ENCODE results near the gene TARS1. TPM values are rescaled to one million over a fixed set of nuclear protein-coding genes. Genes with fewer than 3 reads are reported as not detected.
"Not testable (repeated sequence)": the region's sequence is repeated elsewhere in the genome, so short reads cannot be mapped to it uniquely, and the experiment has no call there.

The TARS1 gene
- total and polyA plus RNA-seq, 10 of the 15 experiments (the other 5 are each of a cell fraction or from before 2014, with no cell fraction given): 163 to 350 (median 228) TPM

DNA sequence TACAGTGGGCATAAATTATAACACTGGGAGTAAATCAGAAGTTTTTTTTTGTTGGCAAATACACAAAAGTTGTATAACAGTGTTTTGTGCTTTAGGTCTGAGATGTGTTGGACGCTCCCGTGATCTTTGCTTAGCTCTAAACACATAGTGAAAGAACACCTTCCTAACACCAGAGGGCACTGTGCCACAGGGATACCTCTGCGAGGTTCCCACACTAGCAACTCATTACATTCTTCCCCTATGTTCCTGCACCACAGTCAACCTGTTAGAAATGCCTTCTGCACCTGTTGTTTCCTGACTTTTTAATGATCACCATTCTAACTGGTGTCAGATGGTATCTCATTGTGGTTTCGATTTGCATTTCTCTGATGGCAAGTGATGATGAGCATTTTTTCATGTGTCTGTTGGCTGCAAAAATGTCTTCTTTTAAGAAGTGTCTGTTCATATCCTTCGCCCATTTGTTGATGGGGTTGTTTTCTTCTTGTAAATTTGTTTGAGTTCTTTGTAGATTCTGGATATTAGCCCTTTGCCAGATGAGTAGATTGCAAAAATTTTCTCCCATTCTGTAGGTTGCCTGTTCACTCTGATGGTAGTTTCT, 4.8 kb upstream of the TARS1 start:
- peak; percentile 92 for TF ChIP-seq SMC3 (IDR thresholded peaks at IDR 0.05; ENCODE audit: borderline replicate concordance, low read length)
- TF ChIP-seq, protein P1, sequence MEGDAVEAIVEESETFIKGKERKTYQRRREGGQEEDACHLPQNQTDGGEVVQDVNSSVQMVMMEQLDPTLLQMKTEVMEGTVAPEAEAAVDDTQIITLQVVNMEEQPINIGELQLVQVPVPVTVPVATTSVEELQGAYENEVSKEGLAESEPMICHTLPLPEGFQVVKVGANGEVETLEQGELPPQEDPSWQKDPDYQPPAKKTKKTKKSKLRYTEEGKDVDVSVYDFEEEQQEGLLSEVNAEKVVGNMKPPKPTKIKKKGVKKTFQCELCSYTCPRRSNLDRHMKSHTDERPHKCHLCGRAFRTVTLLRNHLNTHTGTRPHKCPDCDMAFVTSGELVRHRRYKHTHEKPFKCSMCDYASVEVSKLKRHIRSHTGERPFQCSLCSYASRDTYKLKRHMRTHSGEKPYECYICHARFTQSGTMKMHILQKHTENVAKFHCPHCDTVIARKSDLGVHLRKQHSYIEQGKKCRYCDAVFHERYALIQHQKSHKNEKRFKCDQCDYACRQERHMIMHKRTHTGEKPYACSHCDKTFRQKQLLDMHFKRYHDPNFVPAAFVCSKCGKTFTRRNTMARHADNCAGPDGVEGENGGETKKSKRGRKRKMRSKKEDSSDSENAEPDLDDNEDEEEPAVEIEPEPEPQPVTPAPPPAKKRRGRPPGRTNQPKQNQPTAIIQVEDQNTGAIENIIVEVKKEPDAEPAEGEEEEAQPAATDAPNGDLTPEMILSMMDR (IDR thresholded peaks at IDR 0.05 in 2 of 3, conservative IDR thresholded peaks at IDR 0.05 in 1 of 3; ENCODE audit: control insufficient read depth in 2 of 3, extremely low read depth in 1 of 3, insufficient read depth in 1 of 3, low read depth in 3 of 3, low read length in 3 of 3): peak; percentile 74 to 91 (median 74)
- 0 out of 2 replicates have a peak, but pooled peaks have one; percentile 48 for TF ChIP-seq HDGF (IDR thresholded peaks at IDR 0.05)
- peak; percentile 94 for TF ChIP-seq RAD21 (IDR thresholded peaks at IDR 0.05; ENCODE audit: insufficient read depth, low read depth, low read length)
- TF ChIP-seq, protein P2, sequence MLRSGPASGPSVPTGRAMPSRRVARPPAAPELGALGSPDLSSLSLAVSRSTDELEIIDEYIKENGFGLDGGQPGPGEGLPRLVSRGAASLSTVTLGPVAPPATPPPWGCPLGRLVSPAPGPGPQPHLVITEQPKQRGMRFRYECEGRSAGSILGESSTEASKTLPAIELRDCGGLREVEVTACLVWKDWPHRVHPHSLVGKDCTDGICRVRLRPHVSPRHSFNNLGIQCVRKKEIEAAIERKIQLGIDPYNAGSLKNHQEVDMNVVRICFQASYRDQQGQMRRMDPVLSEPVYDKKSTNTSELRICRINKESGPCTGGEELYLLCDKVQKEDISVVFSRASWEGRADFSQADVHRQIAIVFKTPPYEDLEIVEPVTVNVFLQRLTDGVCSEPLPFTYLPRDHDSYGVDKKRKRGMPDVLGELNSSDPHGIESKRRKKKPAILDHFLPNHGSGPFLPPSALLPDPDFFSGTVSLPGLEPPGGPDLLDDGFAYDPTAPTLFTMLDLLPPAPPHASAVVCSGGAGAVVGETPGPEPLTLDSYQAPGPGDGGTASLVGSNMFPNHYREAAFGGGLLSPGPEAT (IDR thresholded peaks at IDR 0.05; ENCODE audit: low read depth): peak; percentile 37; the same call in 1 of the 2 replicates
- TF ChIP-seq BHLHE40 (IDR thresholded peaks at IDR 0.05; ENCODE audit: borderline replicate concordance in 1 of 2, low read depth in 2 of 2, low read length in 1 of 2): peak in 1 of 2 experiments; percentile 20; a peak in 2 of 4 replicates
- TF ChIP-seq, protein P3, sequence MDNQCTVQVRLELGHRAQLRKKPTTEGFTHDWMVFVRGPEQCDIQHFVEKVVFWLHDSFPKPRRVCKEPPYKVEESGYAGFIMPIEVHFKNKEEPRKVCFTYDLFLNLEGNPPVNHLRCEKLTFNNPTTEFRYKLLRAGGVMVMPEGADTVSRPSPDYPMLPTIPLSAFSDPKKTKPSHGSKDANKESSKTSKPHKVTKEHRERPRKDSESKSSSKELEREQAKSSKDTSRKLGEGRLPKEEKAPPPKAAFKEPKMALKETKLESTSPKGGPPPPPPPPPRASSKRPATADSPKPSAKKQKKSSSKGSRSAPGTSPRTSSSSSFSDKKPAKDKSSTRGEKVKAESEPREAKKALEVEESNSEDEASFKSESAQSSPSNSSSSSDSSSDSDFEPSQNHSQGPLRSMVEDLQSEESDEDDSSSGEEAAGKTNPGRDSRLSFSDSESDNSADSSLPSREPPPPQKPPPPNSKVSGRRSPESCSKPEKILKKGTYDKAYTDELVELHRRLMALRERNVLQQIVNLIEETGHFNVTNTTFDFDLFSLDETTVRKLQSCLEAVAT (IDR thresholded peaks at IDR 0.05): peak; percentile 39; the same call in 1 of the 2 replicates
- TF ChIP-seq ATF7 (IDR thresholded peaks at IDR 0.05; ENCODE audit: low read depth): peak; percentile 41
- TF ChIP-seq YY1 (IDR thresholded peaks at IDR 0.05; ENCODE audit: low read depth, low read length): peak; percentile 52; the same call in 1 of the 2 replicates
- TF ChIP-seq NBN (IDR thresholded peaks at IDR 0.05): peak; percentile 50; the same call in 1 of the 2 replicates
- peak; percentile 85 for FAIRE-seq

More for the DNA sequence above, 4.8 kb upstream of the TARS1 start:
- H3K27ac ChIP-seq (ENCODE audit: control insufficient read depth, insufficient read depth); H3K4me3 ChIP-seq; BruUV-seq (replicated peaks); H3K9ac ChIP-seq (ENCODE audit: control insufficient read depth, insufficient read depth, low read length); H3K4me1 ChIP-seq (ENCODE audit: control insufficient read depth, insufficient read depth, low read length); H3K9me3 ChIP-seq (replicated peaks; ENCODE audit: control insufficient read depth, insufficient read depth, low read length); H4K20me1 ChIP-seq (ENCODE audit: control insufficient read depth, insufficient read depth); H2AFZ ChIP-seq (ENCODE audit: control insufficient read depth, low read depth, low read length); H3K4me2 ChIP-seq (ENCODE audit: control insufficient read depth, insufficient read depth); H3K36me3 ChIP-seq (ENCODE audit: control insufficient read depth in 2 of 2, insufficient read depth in 2 of 2, low read length in 1 of 2); H3K27me3 ChIP-seq (replicated peaks in 1 of 2; ENCODE audit: control insufficient read depth in 2 of 2, insufficient read depth in 2 of 2, low read length in 1 of 2): not testable (repeated sequence)
- RAD21 ChIA-PET (ENCODE audit: unreplicated experiment): interaction anchor here (0.6 to 2.9 kb wide), 13 partner anchors 12 to 562 kb away, joined by 3 to 57 read pairs (median 3); partner anchors contain the start of gene RXFP3
- CTCF ChIA-PET: interaction anchor here (0.6 to 4.3 kb wide), 20 partner anchors 9 to 1025 kb away, joined by 3 to 70 read pairs (median 3); partner anchors contain the start of gene RXFP3
- whole genome bisulfite sequencing (ENCODE audit: insufficient coverage, insufficient replicate concordance, low lambda C conversion rate, missing lambda C conversion rate): 20% methylated on average over 5 of the region's 5 CpGs
- in situ Hi-C loops (cut with MboI) (loop anchor here (25.0 kb wide), 1 partner anchor 1026 kb away; no protein-coding TSS in a partner anchor), intact Hi-C loops (cut with micrococcal nuclease; ENCODE audit: unreplicated experiment) (loop anchor here (1.0 to 5.0 kb wide), 4 partner anchors 415 to 1031 kb away; no protein-coding TSS in a partner anchor)
- POLR2A ChIA-PET: interaction anchor here (1.2 to 1.4 kb wide), 2 partner anchors 498 to 500 kb away, joined by 3 to 5 read pairs; partner anchors contain the start of gene RXFP3
- SMC1A ChIA-PET (ENCODE audit: uncharacterized antibody, unreplicated experiment): interaction anchor here (0.6 to 5.0 kb wide), 13 partner anchors 10 to 561 kb away, joined by 3 to 64 read pairs (median 4); no protein-coding TSS in a partner anchor
- DNase-seq (ENCODE audit: low read depth, low spot score): peak; percentile 71
- ATAC-seq: peak; percentile 69
- peaks cover 28% of the 10 kb centered on the region for H3K79me2 ChIP-seq (ENCODE audit: control insufficient read depth, insufficient read depth, low read length)
